GM18526 (cell line): ENCODE results near the gene ZNF543.
A peak's percentile ranks its signal among the peaks of the same experiment; 100 is the strongest.

Experiments
- POLR2A ChIP-seq: IDR thresholded peaks from 3 replicates; pipeline ENCODE4 v1.6.1; 2011; ENCODE audit not compliant: insufficient read length; ENCODE audit errors: extremely low read depth

Gene ZNF543

GRCh38 chr19:57357406-57357805 lies 37.1 kb downstream of the ZNF543 start:
- TF ChIP-seq POLR2A: no peak

GRCh38 chr19:57359300-57359699 lies 39.0 kb downstream of the ZNF543 start:
- no peak for TF ChIP-seq POLR2A

GRCh38 chr19:57362419-57362818 lies 42.1 kb downstream of the ZNF543 start:
- no peak for TF ChIP-seq POLR2A

GRCh38 chr19:57362997-57363687 lies 42.9 kb downstream of the ZNF543 start, which contains the start of the genes TRAPPC2B and ZNF547:
Gene TRAPPC2B, plus strand, starts transcription at chr19:57363551. Its CDS starts 1,283 bp downstream, at chr19:57364834.
Gene ZNF547, plus strand, starts transcription at chr19:57363551. Its CDS starts 5,005 bp downstream, at chr19:57368556.
- TF ChIP-seq POLR2A: peak; percentile 69

GRCh38 chr19:57363688-57364181 lies 43.5 kb downstream of the ZNF543 start:
- no peak for TF ChIP-seq POLR2A

GRCh38 chr19:57366776-57367175 lies 46.5 kb downstream of the ZNF543 start:
- no peak for TF ChIP-seq POLR2A

GRCh38 chr19:57374179-57374578 lies 53.9 kb downstream of the ZNF543 start:
- TF ChIP-seq POLR2A: no peak

- no peak for TF ChIP-seq POLR2A
These were observed 55.9 kb downstream of the ZNF543 start for GRCh38 chr19:57376151-57376550.

- no peak for TF ChIP-seq POLR2A
These were observed 57.4 kb downstream of the ZNF543 start for GRCh38 chr19:57377498-57378146.
